ENCODE data around the gene CNKSR1. TPM values are rescaled to one million over a fixed set of nuclear protein-coding genes. Genes with fewer than 3 reads are reported as not detected.

CNKSR1 gene
- total and polyA plus RNA-seq, 2 of the 4 experiments (the other 2 are of a cell fraction): 0.43 TPM; not detected in 1

GRCh38 chr1:26195805-26196204, 18.5 kb downstream of the CNKSR1 start:
- POLR2A ChIA-PET (ENCODE audit: unreplicated experiment): no interaction called here
- CTCF ChIA-PET: no interaction called here
- no peak overlapping the region for H3K4me3 ChIP-seq (ENCODE audit: insufficient read depth, low read depth, low read length)

More at GRCh38 chr1:26195805-26196204, 18.5 kb downstream of the CNKSR1 start:
- no peak overlapping the region for H2BK15ac ChIP-seq (ENCODE audit: low read depth, low read length)
- no peak overlapping the region for H3K23ac ChIP-seq (ENCODE audit: low read depth, low read length)
- no TSS peak for BruUV-seq (replicated peaks)
- WGBS, 2 experiments (ENCODE audit: extremely low coverage in 2 of 2, insufficient read length in 1 of 2): no CpG with 5 or more reads among the region's 3 CpGs
- peaks cover 39% of the 10 kb centered on the region for H3K27me3 ChIP-seq (ENCODE audit: control insufficient read depth, insufficient read depth, low read length)
- no peak overlapping the region for H4K8ac ChIP-seq (ENCODE audit: low read depth in 2 of 2, low read length in 2 of 2)
- no peak overlapping the region for H3K4me2 ChIP-seq (ENCODE audit: low read depth, low read length)
- in situ Hi-C loops (cut with MboI; ENCODE audit: low sequenced_read_pairs): no loop called here
- H3K27ac ChIP-seq (ENCODE audit: insufficient read depth, low read length): no peak overlapping the region
- ATAC-seq (ENCODE audit: low read depth): no peak
- no peak overlapping the region for H2AK5ac ChIP-seq (ENCODE audit: low read depth, low read length)
- H3K79me1 ChIP-seq (ENCODE audit: low read depth in 1 of 2, low read length in 2 of 2): no peaks in the 10 kb centered on the region
- H3K4me1 ChIP-seq (ENCODE audit: control insufficient read depth, insufficient read depth, low read length): no peaks in the 10 kb centered on the region
- H3K9ac ChIP-seq (ENCODE audit: low read depth, low read length): no peak overlapping the region
- no peak overlapping the region for H2BK120ac ChIP-seq (ENCODE audit: low read depth, low read length)
- H3K56ac ChIP-seq (ENCODE audit: extremely low read depth, insufficient read depth, low read length): no peak overlapping the region
- H3K9me1 ChIP-seq (ENCODE audit: insufficient read depth, low read length): no peaks in the 10 kb centered on the region
- H4K91ac ChIP-seq (ENCODE audit: insufficient read depth, low read depth, low read length): no peak overlapping the region
- no peak overlapping the region for H3K4ac ChIP-seq (ENCODE audit: low read depth, low read length)
- H2BK5ac ChIP-seq (ENCODE audit: low read depth, low read length, poor library complexity, severe bottlenecking): no peak overlapping the region
- no peaks in the 10 kb centered on the region for H3K36me3 ChIP-seq (ENCODE audit: control insufficient read depth, insufficient read depth, low read length)
- no peaks in the 10 kb centered on the region for H4K20me1 ChIP-seq (ENCODE audit: insufficient read depth, low read length)
- no peak for TF ChIP-seq MAFK (IDR thresholded peaks at IDR 0.05; ENCODE audit: low read depth, low read length)
- no peak for TF ChIP-seq CEBPB (IDR thresholded peaks at IDR 0.05; ENCODE audit: low read depth, low read length)
- no peak for TF ChIP-seq RCOR1 (IDR thresholded peaks at IDR 0.05; ENCODE audit: insufficient replicate concordance, low read length)
- no peak for TF ChIP-seq MXI1 (IDR thresholded peaks at IDR 0.05; ENCODE audit: borderline replicate concordance, low read depth, low read length)
- TF ChIP-seq CHD1 (IDR thresholded peaks at IDR 0.05; ENCODE audit: low read depth, low read length): no peak
- TF ChIP-seq USF2 (IDR thresholded peaks at IDR 0.05; ENCODE audit: low read depth, low read length): no peak
- TF ChIP-seq RFX5 (IDR thresholded peaks at IDR 0.05; ENCODE audit: low read depth, low read length): no peak
- TF ChIP-seq RAD21 (IDR thresholded peaks at IDR 0.05; ENCODE audit: low read length): no peak
- TF ChIP-seq ELK1 (IDR thresholded peaks at IDR 0.05; ENCODE audit: borderline replicate concordance, low read depth, low read length): no peak
- no peak for TF ChIP-seq BHLHE40 (IDR thresholded peaks at IDR 0.05; ENCODE audit: low read depth, low read length)
- no peak overlapping the region for H2AFZ ChIP-seq (replicated peaks; ENCODE audit: low read length, poor library complexity)
- H3K18ac ChIP-seq (ENCODE audit: low read depth, low read length): no peak overlapping the region
- intact Hi-C loops (cut with micrococcal nuclease): no loop called here
- H4K5ac ChIP-seq (ENCODE audit: low read depth, low read length): no peak overlapping the region
- no peak overlapping the region for H2AK9ac ChIP-seq (replicated peaks; ENCODE audit: low read depth, low read length, poor library complexity)
- dilution Hi-C loops (cut with HindIII; ENCODE audit: low sequenced_read_pairs, unreplicated experiment): no loop called here
- no peak for DNase-seq
- no peak overlapping the region for H2BK20ac ChIP-seq (ENCODE audit: low read depth, low read length)
- H3K9me3 ChIP-seq (ENCODE audit: control insufficient read depth, insufficient read depth, low read length): no peaks in the 10 kb centered on the region
- no peak overlapping the region for H3K14ac ChIP-seq (replicated peaks; ENCODE audit: low read depth, low read length)

Data from IMR-90 (cell line).